Parathyroid adenoma (tissue), 2 donors: ENCODE measurements around the gene ARHGEF4.

ENCODE experiments used
- H2AFZ ChIP-seq: fragments of 300-600 bp; sonication (generic); one replicate; pipeline ENCODE4 v1.7.0; 2017; ENCODE audit warnings: antibody characterized with exemption, mild to moderate bottlenecking
- H3K27ac ChIP-seq: fragments of 300-600 bp; sonication (generic); one replicate; pipeline ENCODE4 v1.7.0; 2017
- H3K27me3 ChIP-seq: fragments of 300-600 bp; sonication (generic); one replicate; pipeline ENCODE4 v1.7.0; 2017; ENCODE audit warnings: low read length; ENCODE audit not compliant: control insufficient read depth, insufficient read depth
- H3K36me3 ChIP-seq: fragments of 300-600 bp; sonication (generic); one replicate; pipeline ENCODE4 v1.7.0; 2017; ENCODE audit warnings: low read length; ENCODE audit not compliant: control insufficient read depth, insufficient read depth
- H3K4me1 ChIP-seq: fragments of 300-600 bp; sonication (generic); one replicate; pipeline ENCODE4 v1.7.0; 2017; ENCODE audit warnings: control low read depth
- H3K4me2 ChIP-seq: fragments of 300-600 bp; sonication (generic); one replicate; pipeline ENCODE4 v1.7.0; 2017; ENCODE audit warnings: low read length
- H3K4me3 ChIP-seq: fragments of 300-600 bp; sonication (generic); one replicate; pipeline ENCODE4 v1.7.0; 2017; ENCODE audit warnings: low read depth, low read length
- H3K79me2 ChIP-seq: fragments of 300-600 bp; sonication (generic); one replicate; pipeline ENCODE4 v1.7.0; 2017; ENCODE audit warnings: control low read depth
- H3K9ac ChIP-seq: fragments of 300-600 bp; sonication (generic); one replicate; pipeline ENCODE4 v1.7.0; 2017; ENCODE audit warnings: mild to moderate bottlenecking
- H3K9me3 ChIP-seq: fragments of 300-600 bp; sonication (generic); one replicate; pipeline ENCODE4 v1.7.0; 2017; ENCODE audit warnings: low read length; ENCODE audit not compliant: control insufficient read depth
- CTCF ChIP-seq: fragments of 300-600 bp; sonication (generic); IDR thresholded peaks from one replicate; pipeline ENCODE4 v1.7.0; 2017; ENCODE audit warnings: antibody characterized with exemption, mild to moderate bottlenecking
- donor health status: primary hyperparathyroidism.

The ARHGEF4 gene

GRCh38 chr2:131047920-131048560, 211.3 kb downstream of the ARHGEF4 start:
- Histone ChIP-seq H3K4me3 (no peak overlapping the region), H3K27me3 (no peaks in the 10 kb centered on the region), H3K27ac (no peak overlapping the region), H3K36me3 (no peaks in the 10 kb centered on the region), H3K9me3 (no peaks in the 10 kb centered on the region), H3K4me2 (no peak overlapping the region), H3K9ac (no peak overlapping the region), H3K79me2 (no peaks in the 10 kb centered on the region), H3K4me1 (no peaks in the 10 kb centered on the region), H2AFZ (no peak overlapping the region)
- no peak for TF ChIP-seq CTCF

- H3K9ac ChIP-seq = no peak overlapping the region
- H3K4me2 ChIP-seq = no peak overlapping the region
- H3K9me3 ChIP-seq = no peaks in the 10 kb centered on the region
- H2AFZ ChIP-seq = no peak overlapping the region
- H3K36me3 ChIP-seq = no peaks in the 10 kb centered on the region
- H3K79me2 ChIP-seq = peaks cover 5% of the 10 kb centered on the region
- TF ChIP-seq CTCF = no peak
- no peaks in the 10 kb centered on the region for H3K4me1 ChIP-seq
- no peaks in the 10 kb centered on the region for H3K27me3 ChIP-seq
- H3K27ac ChIP-seq = no peak overlapping the region
- H3K4me3 ChIP-seq = no peak overlapping the region
Measured at GRCh38 chr2:131048641-131049040, 211.9 kb downstream of the ARHGEF4 start.

- Histone ChIP-seq H2AFZ (no peak overlapping the region), H3K9me3 (no peaks in the 10 kb centered on the region), H3K27me3 (no peaks in the 10 kb centered on the region), H3K36me3 (no peaks in the 10 kb centered on the region), H3K4me2 (no peak overlapping the region), H3K4me1 (no peaks in the 10 kb centered on the region), H3K9ac (no peak overlapping the region), H3K27ac (no peak overlapping the region), H3K4me3 (no peak overlapping the region), H3K79me2 (peaks cover 9% of the 10 kb centered on the region)
- no peak for TF ChIP-seq CTCF
Measured at GRCh38 chr2:131049150-131049718, 212.5 kb downstream of the ARHGEF4 start.

GRCh38 chr2:131050896-131051295, 214.2 kb downstream of the ARHGEF4 start:
- H3K4me2 ChIP-seq = no peak overlapping the region
- H3K4me1 ChIP-seq = peaks cover 3% of the 10 kb centered on the region
- no peak overlapping the region for H3K27ac ChIP-seq
- no peak overlapping the region for H3K9ac ChIP-seq
- H3K4me3 ChIP-seq = no peak overlapping the region
- no peaks in the 10 kb centered on the region for H3K27me3 ChIP-seq
- H3K36me3 ChIP-seq = no peaks in the 10 kb centered on the region
- H2AFZ ChIP-seq = no peak overlapping the region
- H3K9me3 ChIP-seq = no peaks in the 10 kb centered on the region
- peaks cover 23% of the 10 kb centered on the region for H3K79me2 ChIP-seq
- no peak for TF ChIP-seq CTCF

DNA sequence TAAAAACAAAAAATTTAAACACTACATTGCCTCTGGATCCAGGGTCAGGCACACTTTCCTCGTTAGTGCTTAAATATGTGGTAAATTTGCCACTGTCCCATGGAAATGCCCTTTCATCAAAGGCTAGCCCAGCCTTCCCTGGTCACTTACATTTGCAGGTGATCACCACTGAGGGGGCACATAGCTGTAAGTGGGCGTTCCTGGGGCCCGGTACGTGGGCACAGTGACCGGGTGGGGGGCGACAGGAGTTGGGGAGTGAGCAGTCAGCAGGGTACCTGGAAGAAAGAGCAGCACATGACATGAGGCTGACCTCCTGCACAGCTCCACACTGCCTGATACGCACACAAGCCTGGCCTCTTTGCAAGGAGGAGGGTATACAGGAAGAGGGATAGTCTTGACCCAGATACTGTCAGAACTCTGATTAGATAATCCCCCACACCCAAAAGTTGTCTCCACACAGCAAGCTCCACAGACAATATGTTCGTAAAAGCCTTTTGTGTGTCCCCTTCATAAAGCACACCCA, 216.1 kb downstream of the ARHGEF4 start:
- peaks cover 38% of the 10 kb centered on the region for H3K79me2 ChIP-seq
- no peak overlapping the region for H3K4me2 ChIP-seq
- H3K36me3 ChIP-seq = no peaks in the 10 kb centered on the region
- H3K9me3 ChIP-seq = no peaks in the 10 kb centered on the region
- TF ChIP-seq CTCF = no peak
- no peak overlapping the region for H3K9ac ChIP-seq
- peaks cover 12% of the 10 kb centered on the region for H3K4me1 ChIP-seq
- H3K27me3 ChIP-seq = no peaks in the 10 kb centered on the region
- H2AFZ ChIP-seq = no peak overlapping the region
- no peak overlapping the region for H3K27ac ChIP-seq
- no peak overlapping the region for H3K4me3 ChIP-seq
